NT2/D1 (cell line): ENCODE measurements around the gene GNG7.

ENCODE experiments used
- SUZ12 ChIP-seq: IDR thresholded peaks from 2 replicates; pipeline ENCODE4 v1.6.1; 2011; ENCODE audit not compliant: insufficient read length, insufficient read depth; ENCODE audit errors: extremely low read depth
- YY1 ChIP-seq: IDR thresholded peaks from 2 replicates; pipeline ENCODE4 v1.6.1; 2011; ENCODE audit not compliant: insufficient read length, insufficient read depth
- ZNF274 ChIP-seq: IDR thresholded peaks from 2 replicates; pipeline ENCODE4 v1.6.1; 2011; ENCODE audit warnings: mild to moderate bottlenecking, low read depth, low read length

- TF ChIP-seq YY1 = no peak
- TF ChIP-seq ZNF274 = no peak
- TF ChIP-seq SUZ12 = no peak
Observed at GRCh38 chr19:2627855-2628254, 74.6 kb downstream of the GNG7 start.
